Measurements from ENCODE around the gene CADM2.

CADM2 gene

GRCh38 chr3:85576697-85577200 is 618.0 kb downstream of the CADM2 start:
- DNase-seq = no peak

GRCh38 chr3:85584779-85585356 is 626.1 kb downstream of the CADM2 start:
- DNase-seq = no peak

- no peak for DNase-seq
Measured at GRCh38 chr3:85586018-85586417, 627.2 kb downstream of the CADM2 start.

GRCh38 chr3:85589145-85589544 is 630.4 kb downstream of the CADM2 start:
- DNase-seq = no peak

- no peak for DNase-seq
Measured at GRCh38 chr3:85591451-85591850, 632.7 kb downstream of the CADM2 start.

- DNase-seq = no peak
Measured at GRCh38 chr3:85592256-85592655, 633.5 kb downstream of the CADM2 start.

- DNase-seq = no peak
Measured at GRCh38 chr3:85594676-85595075, 635.9 kb downstream of the CADM2 start.

GRCh38 chr3:85603378-85603777 is 644.6 kb downstream of the CADM2 start:
- no peak for DNase-seq

- DNase-seq = no peak
Measured at GRCh38 chr3:85604641-85605040, 645.9 kb downstream of the CADM2 start.

- DNase-seq = no peak
Measured at GRCh38 chr3:85605066-85605465, 646.3 kb downstream of the CADM2 start.

- DNase-seq = no peak
Measured at GRCh38 chr3:85626662-85627061, 667.9 kb downstream of the CADM2 start.

GRCh38 chr3:85627932-85628331 is 669.1 kb downstream of the CADM2 start:
- DNase-seq = no peak

GRCh38 chr3:85631070-85631469 is 672.3 kb downstream of the CADM2 start:
- DNase-seq = no peak

GRCh38 chr3:85632921-85633320 is 674.1 kb downstream of the CADM2 start:
- DNase-seq = no peak

- no peak for DNase-seq
Measured at GRCh38 chr3:85652360-85652759, 693.6 kb downstream of the CADM2 start.

- no peak for DNase-seq
Measured at GRCh38 chr3:85660451-85660850, 701.7 kb downstream of the CADM2 start.

- no peak for DNase-seq
Measured at GRCh38 chr3:85662462-85662861, 703.7 kb downstream of the CADM2 start.

- DNase-seq = no peak
Measured at GRCh38 chr3:85667744-85668143, 709.0 kb downstream of the CADM2 start.

- no peak for DNase-seq
Measured at GRCh38 chr3:85670634-85671205, 711.9 kb downstream of the CADM2 start.

- no peak for DNase-seq
Measured at GRCh38 chr3:85672761-85673160, 714.0 kb downstream of the CADM2 start.

- no peak for DNase-seq
Measured at GRCh38 chr3:85678713-85679112, 719.9 kb downstream of the CADM2 start.

GRCh38 chr3:85681906-85682305 is 723.1 kb downstream of the CADM2 start:
- no peak for DNase-seq

- DNase-seq = no peak
Measured at GRCh38 chr3:85691196-85691595, 732.4 kb downstream of the CADM2 start.

- DNase-seq = no peak
Measured at GRCh38 chr3:85697156-85697555, 738.4 kb downstream of the CADM2 start.

- no peak for DNase-seq
Measured at GRCh38 chr3:85706130-85706529, 747.3 kb downstream of the CADM2 start.

Data from SIG-M5 (cell line).